Measurements from ENCODE around the gene CDC42EP2.
"Not testable (repeated sequence)": the region's sequence is repeated elsewhere in the genome, so short reads cannot be mapped to it uniquely, and the experiment has no call there.

The CDC42EP2 gene

DNA sequence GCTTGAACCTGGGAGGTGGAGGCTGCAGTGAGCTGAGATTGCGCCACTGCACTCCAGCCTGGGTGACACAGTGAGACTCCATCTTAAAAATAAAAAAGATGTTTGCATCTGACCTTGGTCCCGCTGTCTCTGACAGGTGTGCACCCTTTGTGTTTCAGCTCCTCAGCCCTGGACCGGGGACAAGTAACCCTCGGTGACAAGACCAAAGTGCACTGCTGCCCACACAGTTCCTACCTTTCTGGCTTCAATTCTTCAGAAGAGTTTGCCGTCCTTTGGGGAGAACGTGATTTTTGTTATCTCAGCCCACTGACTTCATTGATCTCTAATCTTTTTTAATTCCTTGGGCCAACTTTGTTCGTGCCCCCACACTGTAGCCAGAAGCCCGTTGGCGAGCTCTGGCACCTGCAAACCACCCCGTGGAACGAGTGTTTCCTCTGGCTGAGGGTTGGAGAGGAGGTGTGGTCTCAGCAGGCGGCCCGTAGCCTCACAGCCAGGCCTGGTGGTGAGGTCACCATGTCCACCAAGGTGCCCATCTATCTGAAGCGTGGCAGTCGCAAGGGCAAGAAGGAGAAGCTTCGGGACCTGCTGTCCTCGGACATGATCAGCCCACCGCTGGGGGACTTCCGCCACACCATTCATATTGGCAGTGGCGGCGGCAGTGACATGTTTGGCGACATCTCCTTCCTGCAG, 5.9 kb downstream of the CDC42EP2 start:
- DNase-seq (ENCODE audit: low read depth), result no peak

DNA sequence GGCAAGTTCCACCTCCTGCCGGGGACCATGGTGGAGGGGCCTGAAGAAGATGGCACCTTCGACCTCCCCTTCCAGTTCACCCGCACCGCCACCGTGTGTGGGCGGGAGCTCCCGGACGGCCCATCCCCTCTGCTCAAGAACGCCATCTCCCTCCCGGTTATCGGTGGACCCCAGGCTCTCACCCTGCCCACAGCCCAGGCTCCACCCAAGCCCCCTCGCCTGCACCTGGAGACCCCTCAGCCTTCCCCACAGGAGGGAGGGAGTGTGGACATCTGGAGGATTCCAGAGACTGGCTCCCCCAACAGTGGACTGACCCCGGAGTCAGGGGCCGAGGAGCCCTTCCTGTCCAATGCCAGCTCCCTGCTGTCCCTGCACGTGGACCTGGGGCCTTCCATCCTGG, 6.4 kb downstream of the CDC42EP2 start:
- no peak for DNase-seq (ENCODE audit: low read depth)

DNA sequence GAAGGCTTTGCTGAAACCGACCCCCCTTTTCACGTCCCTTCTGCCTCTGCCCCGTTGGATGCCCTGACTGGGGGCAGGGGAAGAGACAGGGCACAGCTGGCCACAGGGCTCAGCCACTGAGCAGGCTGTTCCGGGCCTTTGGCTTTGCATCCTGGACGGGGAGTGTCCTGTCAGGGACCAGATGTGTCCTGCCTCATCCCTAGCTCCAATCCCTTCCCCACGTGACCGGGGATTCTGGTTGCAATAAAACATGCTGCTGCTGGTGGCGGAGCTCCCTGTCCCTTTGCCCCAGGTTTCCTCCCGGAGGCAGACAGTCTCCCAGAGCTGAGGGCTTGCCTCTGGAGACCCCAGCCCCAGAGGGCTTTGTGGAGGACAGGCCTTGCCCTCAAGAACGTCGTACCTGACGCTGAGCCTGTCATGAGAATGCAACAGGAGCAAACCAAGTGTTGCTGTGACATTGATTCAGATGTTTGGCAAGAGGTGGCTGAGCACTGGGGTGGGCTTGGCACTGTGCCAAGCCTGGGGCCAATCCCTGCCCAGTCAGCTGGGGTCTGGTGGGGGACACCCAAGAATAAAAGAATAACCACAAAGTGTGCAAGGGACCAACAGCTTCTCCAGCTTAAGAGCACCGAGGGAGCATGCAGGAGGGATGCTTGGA, 7.3 kb downstream of the CDC42EP2 start:
- no peak for DNase-seq (ENCODE audit: low read depth)

DNA sequence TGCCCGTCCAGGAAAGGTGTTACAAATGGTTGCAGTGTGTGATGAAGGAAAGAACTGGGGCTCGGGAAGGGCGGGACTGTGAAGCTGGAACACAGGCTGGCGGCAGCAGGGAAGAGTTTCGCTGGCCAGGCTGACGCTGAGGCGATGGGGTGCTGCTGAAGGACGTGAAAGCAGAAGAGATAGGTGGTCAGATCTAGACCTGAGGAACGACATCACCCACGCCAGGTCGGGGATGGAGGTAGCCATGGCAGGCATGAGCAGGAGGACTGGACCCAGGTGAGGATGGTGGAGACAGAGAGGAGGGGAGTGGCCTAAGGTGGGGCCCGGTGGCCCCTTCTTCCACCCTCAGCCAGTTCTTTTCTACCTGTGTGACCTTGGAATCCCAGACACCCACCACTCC, 9.1 kb downstream of the CDC42EP2 start:
- no peak for DNase-seq (ENCODE audit: low read depth)

DNA sequence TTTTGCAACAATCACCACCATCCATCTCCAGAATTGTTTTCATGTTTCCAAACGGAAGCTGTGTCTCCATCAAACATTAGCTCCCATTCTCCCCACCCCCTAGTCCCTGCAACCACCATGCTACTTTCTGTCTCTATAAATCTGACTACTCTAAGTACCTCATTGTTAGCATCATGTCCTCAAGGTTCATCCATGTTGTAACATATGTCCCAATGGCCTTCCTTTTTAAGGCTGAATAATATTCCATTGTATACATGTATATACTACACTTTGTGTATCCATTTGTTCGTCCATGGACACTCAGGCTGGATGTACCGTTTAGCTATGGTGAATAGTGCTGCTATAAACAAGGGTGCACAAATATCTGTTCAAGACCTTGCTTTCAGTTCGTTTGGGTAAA, 10.8 kb downstream of the CDC42EP2 start:
- DNase-seq (ENCODE audit: low read depth), result no peak

DNA sequence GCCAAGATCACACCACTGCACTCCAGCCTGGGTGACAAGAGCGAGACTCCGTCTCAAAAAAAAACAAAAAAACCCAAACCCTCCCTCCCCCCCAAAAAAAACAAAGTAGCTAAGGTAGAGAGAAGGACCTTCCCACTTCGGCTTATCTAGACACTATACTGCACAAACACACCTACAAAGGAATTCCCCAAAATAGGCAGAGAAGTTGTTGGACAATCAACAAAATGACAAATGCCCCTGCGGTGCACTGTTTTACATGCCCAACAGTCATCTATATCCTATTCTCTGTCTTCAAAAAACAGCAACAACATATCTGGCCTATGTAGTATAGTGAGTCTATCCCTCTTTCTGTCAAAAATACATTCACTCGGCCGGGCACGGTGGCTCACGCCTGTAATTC, 12.4 kb downstream of the CDC42EP2 start:
- no peak for DNase-seq (ENCODE audit: low read depth)

DNA sequence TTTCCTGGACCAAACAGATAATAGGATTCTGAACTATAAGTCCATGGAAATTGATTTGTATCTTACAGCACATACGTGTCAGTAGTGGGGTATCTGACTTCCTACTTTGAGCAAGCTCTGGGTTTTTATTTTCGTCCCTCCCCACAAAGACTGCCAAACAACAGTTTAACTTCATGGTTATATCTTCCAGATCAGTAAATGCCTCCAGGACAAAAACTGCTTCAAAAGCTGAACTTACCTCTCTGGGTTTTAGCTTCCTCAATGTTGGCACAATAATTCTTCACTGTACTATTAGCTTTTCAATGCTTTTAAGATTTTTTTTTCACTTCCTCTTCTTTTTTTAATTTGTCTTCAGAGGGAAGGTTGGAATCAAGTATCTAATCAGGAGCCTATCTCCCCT, 14.8 kb downstream of the CDC42EP2 start:
- DNase-seq (ENCODE audit: low read depth), result no peak

DNA sequence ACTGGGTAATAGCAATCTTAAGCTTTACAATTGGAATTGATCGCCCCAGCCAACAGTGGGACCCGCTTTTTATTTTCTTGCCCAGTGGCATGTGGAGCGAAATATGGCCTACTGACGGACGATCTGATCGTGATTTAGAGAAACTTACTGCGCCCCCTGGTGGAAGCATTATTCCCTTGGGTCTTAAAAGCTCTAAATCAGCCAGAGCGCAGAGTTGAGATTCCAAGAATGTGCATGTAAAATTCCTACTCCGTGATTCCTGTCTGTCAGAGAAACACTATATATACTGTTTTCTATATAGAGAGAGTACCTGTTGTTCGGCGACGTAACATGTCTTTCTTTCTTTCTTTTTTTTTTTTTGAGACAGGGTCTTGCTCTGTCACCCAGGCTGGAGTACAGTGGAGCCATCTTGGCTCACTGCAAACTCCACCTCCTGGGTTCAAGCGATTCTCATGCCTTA, 15.3 kb downstream of the CDC42EP2 start:
- DNase-seq (ENCODE audit: low read depth), result peak; percentile 70

DNA sequence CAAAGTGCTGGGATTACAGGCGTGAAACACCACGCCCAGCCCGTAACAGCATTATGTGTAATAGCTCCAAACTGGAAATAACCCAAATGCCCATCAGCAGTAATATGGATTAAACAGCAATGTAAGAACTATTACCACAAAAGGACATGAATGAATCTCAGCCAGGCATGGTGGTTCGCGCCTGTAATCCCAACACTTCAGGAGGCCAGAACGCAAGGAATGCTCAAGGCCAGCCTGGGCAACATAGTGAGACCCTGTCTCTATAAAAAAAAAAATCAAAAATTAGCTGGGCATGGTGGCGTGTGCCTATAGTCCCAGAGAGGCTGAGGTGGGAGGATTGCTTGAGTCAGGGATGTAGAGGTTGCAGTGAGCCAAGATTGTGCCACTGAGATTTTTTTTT, 15.9 kb downstream of the CDC42EP2 start:
- no peak for DNase-seq (ENCODE audit: low read depth)

DNA sequence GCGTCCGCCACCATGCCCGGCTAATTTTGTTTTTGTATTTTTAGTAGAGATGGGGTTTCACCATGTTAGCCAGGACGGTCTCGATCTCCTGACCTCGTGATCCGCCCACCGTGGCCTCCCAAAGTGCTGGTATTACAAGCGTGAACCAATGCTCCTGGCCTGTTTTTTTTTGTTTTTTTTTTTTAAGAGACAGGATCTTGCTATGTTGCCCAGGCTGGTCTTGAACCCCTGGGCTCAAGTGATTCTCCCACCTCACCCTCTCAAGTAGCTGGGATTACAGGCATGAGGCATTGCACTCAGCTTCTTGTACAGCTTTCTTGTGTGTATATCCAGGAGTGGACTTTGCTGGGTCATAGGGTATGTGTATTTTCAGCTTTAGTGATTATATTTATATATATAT, 17.9 kb downstream of the CDC42EP2 start:
- DNase-seq (ENCODE audit: low read depth), result not testable (repeated sequence)

DNA sequence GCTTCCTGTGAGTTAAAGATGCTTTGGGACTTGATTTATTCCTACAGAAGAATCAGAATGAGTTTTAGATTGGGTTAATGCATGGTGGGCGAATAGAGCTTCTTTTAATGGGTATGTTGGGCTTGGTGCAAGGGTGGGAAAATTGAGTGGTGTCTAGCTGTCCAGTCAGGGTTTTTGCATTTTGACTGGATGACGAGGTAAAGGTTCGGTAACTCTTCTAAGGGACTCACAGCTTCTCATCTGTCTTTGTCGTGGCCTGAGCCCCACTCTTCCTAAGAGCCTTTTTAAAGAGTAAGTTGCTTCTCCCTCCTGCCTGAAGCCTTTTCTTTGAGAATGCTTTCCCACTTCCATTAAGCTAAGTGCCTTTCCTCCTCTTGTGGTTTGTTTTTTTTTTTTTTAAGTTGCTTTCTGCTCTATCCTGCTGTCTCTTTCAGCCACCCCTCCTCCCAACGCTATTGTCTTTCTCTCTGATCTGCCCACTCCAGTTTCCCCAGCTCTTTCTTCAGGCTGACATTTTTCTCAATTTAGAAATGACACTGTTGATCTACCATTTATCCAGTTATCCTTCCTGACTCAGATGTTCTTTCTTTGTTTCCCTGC, 20.1 kb downstream of the CDC42EP2 start:
- DNase-seq (ENCODE audit: low read depth), result no peak

DNA sequence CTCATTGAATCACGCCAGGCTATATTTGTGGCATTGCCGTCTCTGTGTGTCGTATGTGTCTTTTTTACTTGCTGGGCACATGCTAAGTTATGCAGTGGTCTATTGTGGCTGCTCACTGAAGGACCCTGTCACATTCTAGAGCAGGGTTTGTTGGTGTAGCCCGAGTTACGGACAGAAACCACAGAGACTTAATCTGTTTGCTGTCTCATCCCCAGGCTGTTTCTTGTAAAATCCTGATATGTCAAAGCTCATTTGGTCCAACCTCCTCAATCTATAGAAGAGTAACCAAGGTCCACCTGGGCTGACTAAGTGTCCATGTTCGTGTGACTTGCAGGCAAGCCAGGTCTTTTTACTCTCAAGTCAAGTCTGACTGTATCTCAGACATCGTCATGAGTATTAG, 24.0 kb downstream of the CDC42EP2 start:
- no peak for DNase-seq (ENCODE audit: low read depth)

DNA sequence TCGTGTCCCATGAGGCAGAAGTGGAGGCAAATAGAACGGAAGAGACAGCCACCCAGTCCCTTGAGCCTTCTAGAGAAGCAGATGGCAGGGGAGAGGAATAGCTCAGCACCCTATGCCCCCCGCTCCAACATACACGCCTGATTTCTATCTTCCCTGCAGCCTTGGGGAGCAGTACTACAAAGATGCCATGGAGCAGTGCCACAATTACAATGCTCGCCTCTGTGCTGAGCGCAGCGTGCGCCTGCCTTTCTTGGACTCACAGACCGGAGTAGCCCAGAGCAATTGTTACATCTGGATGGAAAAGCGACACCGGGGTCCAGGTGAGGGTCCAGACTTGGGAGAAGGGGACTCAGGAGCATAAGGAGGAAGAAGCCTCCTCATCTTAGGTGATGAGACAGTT, 25.6 kb downstream of the CDC42EP2 start:
- no peak for DNase-seq (ENCODE audit: low read depth)

DNA sequence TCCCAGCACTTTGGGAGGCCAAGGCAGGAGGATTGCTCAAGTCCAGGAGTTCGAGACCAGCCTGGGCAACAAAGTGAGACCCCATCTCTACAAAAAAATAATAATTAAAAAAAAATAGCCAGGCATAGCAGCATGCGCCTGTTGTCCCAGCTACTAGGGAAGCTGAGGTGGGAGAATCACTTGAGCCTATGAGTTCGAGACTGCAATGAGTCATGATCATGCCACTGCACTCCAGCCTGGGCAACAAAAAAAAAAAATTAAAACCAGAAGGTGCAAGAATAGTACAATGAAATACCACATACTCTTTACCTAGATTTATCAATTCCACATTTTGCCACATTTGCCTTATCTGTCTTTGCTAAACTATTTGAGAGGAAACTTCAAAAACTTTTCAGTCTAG, 27.2 kb downstream of the CDC42EP2 start:
- no peak for DNase-seq (ENCODE audit: low read depth)

DNA sequence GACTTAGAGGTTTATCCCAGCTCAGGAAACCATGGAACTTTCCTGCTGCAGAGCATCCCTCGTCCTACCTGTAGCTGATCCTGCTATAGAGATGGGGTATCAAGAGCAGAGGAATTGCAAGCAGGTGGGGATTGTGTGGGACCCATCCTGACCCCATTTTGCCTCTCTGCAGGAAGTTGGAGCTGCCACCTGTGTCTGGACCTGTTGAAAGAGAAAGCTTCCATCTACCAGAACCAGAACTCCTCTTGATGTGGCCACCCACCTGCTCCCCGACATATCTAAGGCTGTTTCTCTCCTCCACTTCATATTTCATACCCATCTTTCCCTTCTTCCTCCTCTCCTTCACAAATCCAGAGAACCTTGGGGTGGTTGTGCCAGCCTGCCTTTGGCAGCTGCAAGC, 36.8 kb downstream of the CDC42EP2 start:
- DNase-seq (ENCODE audit: low read depth), result no peak

DNA sequence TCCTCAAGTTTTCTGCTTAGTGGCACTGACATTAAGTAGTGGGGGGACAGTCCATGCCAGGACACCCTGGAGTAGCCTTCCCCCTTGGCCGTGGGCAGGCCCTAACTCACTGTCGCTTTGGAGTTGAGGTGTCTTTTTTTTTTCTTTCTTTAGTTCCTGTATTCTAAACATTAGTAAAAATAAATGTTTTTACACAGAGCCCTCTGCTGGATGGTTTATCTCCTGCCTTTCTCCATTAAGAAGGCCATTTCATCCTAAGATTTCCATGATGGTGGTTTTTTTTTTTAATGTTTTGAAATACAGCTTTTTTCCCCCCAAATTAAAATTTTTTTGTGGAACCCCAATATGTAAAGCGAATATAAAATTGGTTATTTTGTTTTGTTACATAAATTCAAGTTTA, 38.1 kb downstream of the CDC42EP2 start:
- DNase-seq (ENCODE audit: low read depth), result no peak

DNA sequence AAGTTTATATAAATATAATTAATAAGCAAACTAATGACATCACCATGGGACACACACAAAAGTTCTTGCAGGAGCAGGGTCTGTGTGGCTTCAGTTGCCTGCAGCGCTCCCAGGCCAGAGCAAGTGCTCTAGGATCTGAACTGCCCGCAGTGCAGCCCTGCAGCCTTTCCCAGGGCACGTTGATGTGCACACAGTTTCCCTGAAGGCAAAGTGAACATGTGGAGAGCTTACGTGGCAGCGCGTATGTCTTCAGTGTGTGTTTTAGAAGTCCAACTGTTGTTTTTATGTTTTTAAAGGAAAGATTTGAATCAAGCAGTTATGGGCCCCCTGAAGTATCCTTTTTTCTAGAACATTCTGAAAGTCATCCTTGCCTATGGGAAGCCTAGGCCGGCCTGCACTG, 38.7 kb downstream of the CDC42EP2 start:
- no peak for DNase-seq (ENCODE audit: low read depth)

DNA sequence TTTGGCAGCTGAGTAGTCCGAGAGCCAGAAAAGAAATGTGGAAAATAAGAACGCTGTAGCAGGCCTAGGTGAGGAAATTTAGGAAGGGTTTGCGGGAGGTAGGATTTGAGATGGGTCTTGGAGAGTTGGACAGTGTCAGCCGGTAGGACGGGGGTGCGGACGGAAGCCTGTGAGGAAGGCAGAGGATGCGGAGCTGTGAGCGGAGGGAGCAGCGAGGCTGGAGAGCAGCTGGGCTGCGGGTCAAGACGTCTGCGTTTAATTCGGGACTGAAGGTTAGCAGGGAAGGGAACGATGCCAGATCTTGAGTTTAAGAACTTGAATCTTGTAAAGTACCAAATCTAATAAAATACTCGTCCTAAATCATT, 39.2 kb downstream of the CDC42EP2 start:
- no peak for DNase-seq (ENCODE audit: low read depth)

DNA sequence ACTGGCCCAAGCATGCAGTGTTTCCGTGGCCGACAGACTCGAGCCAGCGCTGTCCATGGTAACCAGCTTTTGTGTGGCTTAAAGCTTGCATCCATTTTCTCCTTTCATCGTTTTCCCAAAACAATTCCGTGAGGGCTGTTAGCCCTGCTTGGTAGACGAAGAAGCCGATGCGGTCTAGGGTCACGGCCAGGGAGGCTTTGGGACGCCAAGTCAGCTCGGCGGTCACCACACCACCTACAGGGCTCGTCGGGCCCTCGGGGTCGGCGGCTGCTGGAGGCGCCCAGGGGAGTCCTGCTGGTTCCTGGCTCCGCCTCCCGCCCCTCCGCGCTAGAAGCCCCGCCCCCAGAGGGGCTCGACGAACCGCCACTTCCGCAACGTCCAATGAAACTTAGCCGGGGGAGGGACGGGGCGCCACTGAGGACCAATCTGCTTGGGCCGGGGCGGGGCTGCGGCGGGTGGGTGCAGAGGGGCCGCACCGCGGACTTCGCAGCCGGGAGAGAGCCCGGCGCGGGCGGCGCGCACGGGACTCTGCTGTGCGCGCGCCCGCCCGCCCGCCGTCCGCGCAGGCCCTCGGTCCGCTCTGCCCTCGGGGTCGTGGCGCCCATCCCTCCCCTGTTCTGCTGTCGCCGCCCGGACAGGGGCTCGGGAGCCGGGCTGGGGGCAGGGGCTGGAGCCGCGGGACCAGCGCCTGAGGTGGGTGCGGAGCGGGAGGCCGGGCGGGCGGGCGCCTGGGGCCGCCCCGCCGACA, 39.8 kb downstream of the CDC42EP2 start, which contains the start of gene TIGD3:
TSS of gene TIGD3 (plus strand) at position 487 of the 748 bp plus-strand sequence. CDS start 1,058 bp downstream, outside the sequence.
- peak; percentile 96 for DNase-seq (ENCODE audit: low read depth)

DNA sequence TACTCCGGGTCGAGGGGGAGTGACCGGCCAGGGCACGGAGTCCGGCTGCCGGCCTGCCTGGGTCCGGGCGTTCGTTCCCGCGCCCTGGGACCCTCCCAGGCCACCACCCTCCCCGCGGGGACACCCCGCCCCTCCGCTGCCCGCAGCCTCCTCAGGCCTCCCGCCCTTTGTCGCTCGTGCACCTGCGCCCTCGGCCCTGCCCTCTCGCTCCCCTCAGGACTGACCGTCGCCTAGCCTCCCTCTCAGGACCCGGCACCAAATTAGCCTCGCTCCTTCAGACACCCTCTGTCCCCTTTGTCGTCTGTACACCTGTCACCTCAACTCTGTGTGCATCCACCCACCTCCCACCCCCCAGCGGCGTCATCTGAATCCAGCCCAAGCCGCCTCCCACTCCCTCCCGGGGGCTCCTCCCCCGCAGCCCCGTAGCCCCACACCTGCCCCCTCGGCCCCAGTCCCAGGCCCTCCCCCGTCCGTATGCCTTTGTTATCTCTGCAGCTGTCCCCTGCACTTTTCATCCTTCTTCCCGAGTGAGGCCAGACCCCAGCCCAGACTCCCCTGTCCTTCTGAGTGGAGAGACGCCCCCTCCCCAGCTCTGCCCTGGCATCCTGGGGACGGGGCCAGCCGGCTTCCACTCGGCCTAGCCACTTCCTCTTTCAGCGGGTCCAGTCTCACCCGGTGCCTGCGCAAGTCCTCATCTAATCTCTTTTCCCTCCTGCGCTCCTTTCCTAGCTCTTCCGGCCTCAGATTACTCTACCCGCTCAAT, 40.5 kb downstream of the CDC42EP2 start:
- peak; percentile 35 for DNase-seq (ENCODE audit: low read depth)

DNA sequence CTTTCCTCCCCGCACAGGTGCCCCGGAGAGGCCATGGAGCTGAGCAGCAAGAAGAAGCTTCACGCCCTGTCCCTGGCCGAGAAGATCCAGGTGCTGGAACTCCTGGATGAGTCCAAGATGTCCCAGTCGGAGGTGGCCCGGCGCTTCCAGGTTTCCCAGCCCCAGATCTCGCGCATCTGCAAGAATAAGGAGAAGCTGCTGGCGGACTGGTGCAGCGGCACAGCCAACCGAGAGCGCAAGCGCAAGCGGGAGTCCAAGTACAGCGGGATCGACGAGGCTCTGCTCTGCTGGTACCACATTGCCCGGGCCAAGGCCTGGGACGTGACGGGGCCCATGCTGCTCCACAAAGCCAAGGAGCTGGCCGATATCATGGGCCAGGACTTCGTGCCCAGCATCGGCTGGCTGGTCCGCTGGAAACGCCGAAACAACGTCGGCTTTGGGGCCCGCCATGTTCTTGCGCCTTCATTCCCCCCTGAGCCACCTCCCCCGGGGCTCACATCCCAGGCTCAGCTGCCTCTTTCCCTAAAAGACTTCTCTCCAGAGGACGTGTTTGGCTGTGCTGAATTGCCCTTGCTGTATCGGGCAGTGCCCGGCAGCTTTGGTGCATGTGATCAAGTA, 41.2 kb downstream of the CDC42EP2 start:
- no peak for DNase-seq (ENCODE audit: low read depth)
